ENCODE data around the gene MOB3B.
"Not testable (repeated sequence)": the region's sequence is repeated elsewhere in the genome, so short reads cannot be mapped to it uniquely, and the experiment has no call there.

Gene MOB3B

DNA sequence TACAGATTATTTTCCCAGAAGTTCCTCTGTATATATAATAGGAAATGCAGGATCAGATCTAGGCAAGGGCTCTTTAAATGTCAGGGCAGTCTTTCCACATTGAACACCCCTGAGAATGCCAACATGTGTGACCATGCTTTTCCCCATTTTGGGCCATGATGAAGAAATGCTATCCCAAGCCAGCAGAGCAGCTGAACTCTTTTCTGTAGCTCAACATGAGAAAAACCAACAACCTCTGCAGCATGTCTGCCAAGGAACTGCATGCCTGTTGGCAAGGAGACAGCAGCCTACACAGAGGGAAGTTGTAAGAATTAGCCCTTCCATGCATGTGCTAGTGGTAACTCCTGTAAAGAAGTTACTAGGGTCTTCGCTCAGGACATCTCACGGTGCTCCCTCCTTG lies 15.1 kb downstream of the MOB3B start:
- DNase-seq: no peak

DNA sequence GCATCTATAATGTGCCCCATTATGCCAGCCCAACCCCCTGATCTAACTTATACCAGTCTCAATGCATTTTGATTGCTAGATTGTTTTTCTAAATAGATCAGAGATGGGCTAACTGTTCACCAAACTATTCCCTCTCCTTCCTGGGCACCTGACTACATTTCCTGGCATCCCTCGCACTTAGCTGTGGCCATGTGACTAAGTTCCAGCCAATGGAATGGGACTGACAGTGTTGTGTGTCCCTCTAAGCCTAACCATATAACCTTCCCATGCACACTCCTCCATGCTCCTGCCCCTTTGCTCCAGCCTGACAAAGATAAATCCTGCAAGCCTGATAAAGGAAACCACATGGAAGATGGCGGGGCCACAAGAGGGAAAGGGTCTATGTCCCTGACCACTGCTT lies 17.8 kb downstream of the MOB3B start:
- no peak for DNase-seq

DNA sequence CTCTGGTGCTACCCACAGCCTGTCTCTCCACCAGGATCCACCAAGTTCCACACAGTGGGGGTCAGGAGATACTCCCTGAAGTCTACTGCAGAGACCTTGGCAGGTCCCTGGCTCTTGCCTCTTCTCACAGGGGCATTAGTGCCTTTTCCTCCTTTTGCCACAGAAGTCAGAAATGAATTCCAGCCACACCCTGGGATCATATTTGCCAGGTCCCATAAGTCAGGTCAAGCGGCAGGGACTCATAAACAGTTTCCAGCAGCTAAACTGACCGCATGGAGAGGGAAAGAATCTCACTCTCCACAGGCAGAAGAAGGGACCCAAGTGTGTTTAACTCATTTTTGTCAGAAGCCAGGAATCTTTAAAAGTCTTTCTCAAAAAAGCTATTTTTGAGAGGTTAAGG lies 18.8 kb downstream of the MOB3B start:
- DNase-seq: no peak

DNA sequence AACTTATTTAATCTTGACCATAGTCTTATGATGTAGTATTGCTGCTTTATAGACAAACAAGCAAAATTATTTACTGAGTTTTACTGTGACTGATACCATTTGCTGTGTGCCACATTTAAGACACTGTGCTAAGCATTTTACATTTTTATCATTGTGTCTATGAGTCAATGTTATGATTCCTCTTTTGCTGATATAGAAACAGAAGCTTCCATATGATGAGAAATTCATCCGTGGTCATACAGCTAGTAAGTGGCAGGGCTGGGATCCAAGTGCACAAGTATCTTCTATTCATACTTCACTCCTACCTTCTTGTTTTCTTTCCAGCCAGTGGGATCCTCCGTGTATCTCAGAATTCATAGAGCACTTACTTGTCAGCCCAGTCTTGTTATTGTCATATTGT lies 22.6 kb downstream of the MOB3B start:
- no peak for DNase-seq

DNA sequence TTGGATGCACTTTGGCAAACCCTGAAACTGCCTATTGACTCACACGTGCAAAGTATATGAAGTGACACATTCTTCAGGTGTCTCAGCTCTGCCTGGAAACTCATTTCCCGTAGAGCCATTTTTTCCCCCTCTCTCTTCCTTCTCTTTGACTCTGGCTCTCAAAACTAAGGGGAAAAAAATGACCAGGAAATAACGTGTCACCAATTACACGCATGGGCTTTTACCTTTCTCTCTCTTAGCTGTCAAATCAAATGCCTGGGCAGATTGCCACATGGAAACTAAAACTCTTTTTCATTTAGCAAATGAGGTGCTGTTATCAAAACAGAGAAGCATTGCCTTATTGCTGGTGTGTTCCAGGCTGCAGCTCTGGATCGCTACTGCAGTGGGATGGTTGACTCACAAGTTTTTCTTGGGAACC lies 23.9 kb downstream of the MOB3B start:
- DNase-seq: no peak

DNA sequence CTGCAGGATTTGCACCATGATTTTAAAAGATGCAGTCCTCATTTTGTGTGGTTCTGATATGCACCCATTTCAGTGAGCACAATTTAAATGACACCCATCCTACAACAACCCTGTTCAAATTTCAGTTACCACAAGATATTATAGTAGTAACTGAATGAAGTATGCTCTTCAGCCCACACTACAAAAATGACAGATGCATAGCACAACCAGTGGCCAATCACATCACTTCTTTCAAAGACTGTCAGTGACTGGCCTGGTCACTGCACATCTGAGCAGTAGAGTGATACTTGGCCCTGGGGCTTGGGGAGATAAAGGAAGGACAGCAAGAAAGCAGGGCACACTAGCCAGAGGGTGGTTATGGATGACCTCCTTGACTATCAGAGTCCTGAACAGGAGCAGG lies 25.4 kb downstream of the MOB3B start:
- no peak for DNase-seq

DNA sequence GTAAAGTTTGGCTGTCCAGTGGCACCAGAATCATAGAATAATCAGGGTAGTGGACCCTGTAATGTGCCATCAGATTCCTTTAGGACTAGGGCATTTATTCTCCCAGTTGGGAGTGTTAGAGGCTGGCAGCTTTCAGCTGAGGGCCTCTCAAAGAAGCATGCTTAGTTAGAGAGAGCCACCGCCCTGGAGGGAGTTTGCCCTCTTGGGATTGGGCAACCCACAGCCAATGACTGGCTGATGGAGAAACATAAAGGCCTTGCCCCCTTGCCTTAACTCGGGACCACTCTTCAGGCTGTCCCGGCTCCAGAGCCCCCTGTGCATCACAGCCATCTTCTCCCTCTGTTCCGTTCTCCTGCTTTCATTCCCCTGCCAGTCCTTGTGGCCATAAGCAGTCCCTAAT lies 26.0 kb downstream of the MOB3B start:
- DNase-seq: no peak

DNA sequence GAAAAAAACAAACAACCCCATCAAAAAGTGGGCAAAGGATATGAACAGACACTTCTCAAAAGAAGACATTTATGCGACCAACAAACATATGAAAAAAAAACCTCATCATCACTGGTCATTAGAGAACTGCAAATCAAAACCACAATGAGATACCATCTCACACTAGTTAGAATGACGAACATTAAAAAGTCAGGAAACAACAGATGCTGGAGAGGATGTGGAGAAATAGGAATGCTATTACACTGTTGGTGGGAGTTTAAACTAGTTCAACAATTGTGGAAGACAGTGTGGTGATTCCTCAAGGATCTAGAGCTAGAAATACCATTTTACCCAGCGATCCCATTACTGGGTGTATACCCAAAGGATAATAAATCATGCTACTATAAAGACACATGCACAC lies 28.7 kb downstream of the MOB3B start:
- not testable (repeated sequence) for DNase-seq

DNA sequence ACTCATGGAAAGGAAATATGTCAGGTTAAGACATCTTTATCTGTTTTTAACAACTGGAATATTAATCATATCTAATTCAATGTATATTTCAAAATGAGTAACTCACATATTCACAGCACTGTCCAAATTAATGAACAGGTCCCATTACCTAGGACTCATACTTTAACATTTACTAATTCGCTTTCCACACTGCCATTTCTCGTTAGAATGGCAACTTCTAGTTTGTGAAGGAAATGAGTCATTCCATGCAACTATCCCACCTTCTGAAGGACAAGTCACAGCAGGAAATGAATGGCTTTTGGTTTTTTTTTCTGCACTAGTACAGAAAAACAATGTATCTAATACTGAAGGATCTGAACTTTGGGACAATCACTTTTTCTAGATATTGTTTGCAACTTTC lies 30.2 kb downstream of the MOB3B start:
- DNase-seq: no peak

DNA sequence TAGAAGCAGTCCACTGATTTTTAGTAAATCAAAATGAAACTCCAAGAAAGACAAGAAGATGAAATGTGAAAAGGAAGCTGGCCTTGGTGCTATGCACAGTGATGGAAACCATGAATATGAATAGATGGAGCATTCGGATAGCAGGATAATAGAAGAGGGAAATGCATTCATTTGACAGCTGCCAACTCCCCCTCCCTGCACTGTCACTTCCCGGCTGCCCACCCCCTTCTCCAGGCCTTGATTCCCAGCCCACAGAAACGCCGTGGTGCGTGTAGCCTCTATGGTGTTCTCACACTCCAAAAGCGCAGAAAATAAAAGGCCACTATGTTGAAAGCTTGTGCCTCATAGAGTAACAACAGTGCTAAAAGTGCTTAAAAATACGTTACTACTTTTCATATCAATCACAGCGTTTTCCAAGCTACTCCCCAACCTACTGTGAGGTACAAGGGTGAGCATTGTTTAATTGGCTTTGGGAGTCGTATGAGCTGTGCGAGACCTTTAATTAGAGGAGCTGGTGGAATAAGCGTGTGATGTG lies 31.7 kb downstream of the MOB3B start:
- no peak for DNase-seq

DNA sequence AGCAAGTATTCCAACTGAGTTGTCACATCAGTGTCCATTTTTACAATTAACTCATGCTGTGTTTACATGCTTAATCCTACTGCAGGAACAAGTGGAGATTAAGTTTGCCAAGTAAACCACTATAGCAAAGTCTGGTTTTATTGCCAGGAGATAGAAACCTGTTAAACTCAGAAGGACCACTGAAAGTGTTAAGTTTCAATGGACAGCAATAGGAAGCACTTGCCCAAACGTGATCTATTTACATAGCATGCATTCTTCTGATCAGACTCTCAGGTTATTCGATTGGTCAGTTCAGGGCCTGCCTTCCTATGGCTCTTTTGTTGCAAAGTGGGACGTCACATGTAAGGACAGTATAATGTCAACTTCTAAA lies 33.5 kb downstream of the MOB3B start:
- DNase-seq: no peak

DNA sequence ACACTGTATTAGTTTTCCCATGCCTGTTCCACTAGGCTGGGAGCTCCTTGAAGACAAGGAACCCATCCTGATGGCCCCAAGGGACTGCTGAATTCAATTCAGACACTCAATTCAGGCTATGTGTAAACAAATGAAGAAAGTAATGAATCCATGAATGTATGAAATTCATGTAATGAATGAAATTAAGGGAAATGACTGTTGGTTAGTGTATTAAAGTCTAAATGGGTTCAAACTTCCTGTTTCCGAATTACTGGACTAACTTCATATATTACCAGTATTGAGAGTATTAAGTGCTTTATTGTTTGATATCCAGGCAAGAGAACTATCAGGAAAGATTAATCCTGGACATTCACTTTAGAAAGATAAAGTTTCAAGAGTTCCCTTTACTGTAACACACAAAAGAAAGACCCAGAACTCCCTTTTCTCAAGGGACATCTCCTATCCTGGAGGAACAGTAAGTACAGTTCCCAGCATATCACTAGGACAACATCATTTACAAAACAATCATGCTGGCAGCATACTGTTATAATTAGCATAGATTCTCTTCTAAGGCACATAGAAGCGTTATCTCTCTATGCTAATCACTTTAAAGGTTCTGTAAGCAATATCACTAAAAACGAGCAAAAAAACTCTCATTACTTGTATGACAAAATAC lies 34.0 kb downstream of the MOB3B start:
- DNase-seq: no peak

DNA sequence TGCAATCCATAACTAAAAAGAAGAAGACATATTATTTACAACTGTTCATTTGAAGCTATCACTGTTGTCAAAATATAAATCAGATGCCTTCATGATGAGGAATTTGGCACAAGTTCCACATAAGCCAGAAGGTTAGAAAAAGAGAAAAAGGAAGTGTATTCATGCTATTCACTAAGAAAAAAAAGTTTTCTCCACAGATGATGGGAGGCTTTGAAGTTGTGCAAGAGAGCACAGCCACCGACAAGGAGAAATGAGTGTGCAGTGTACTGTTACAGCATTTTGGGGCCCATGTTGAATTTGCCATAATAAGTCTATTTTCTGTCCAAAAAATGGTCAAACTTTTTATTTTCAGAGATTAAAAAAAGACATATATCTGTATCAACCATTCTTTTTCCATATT lies 38.5 kb downstream of the MOB3B start:
- no peak for DNase-seq

DNA sequence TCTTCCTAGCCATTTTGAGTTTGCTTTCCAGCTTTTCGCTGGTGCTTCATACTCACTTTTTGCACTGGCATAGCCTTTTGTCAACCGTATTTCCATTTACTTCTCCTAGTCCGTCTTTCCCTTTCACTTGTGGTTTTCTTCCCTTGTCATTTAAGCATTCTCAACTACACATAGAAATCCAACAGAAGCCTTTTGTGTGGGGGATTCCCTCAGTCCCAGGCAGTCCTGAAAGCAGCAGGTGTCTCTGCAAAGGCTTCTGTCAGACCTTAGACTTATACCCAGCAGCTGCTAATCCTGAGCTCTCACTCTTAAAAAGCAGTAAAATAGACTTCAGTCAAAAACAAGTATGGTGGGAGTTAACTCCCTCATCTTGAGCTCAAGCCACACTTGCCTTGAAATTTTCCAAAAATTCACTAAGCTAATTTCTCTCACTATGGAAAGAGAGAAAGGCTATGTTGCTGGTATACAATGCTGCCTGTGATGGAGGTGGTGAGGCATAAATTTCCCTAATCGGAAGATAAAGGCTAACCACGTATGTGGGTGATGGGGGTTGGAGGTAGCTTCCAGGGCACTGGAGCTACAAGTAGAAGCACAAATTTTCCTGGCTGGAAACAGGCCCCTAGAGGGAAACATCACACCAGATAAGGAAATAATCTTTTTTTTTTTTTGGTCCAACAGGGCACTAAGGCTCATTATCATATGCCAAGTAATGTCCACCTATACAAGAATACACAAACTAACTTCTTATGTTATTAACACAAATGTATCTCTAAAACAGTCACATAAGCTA lies 40.3 kb downstream of the MOB3B start:
- DNase-seq: no peak

DNA sequence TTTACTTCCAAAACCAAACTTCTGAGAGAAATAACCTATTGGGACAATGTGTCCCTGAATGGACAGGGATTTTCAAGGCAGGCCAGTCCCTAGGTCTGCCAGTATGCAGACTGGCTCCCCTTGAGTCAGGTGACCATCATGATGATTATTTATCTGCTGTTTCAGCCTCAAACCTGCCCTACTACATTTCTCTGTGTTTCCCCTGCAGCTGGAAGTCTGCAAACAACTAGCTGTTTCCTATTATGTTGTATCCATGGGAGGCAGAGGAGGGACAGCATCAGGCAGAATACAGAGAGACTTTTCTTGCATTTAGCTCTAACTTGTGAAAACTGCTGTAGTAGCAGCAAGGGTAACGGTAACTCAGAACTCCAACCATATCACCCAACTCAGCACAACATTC lies 41.7 kb downstream of the MOB3B start:
- no peak for DNase-seq

DNA sequence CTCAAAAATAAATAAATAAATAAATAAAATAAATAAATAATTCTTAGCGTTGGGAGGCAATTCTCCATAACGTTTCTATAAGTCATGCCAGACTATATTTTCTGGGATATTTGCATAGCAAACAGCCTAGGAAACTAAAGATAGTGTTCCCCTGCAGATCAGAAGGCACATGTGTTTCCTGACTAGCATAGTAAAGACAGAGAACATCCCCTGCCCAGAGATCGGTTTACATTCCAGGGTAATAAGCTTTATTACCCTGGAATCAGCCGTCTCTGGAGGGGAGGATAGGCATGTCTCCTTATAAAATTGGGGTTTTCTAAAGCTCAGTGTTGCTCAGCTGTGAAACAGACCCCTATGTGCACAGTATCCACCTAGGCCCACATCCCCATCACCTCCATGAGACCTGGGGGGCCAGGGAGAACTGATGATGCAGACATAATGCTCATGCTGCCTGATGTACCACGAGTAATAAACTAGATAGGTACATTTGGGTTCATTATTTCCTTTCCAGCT lies 42.4 kb downstream of the MOB3B start:
- no peak for DNase-seq

DNA sequence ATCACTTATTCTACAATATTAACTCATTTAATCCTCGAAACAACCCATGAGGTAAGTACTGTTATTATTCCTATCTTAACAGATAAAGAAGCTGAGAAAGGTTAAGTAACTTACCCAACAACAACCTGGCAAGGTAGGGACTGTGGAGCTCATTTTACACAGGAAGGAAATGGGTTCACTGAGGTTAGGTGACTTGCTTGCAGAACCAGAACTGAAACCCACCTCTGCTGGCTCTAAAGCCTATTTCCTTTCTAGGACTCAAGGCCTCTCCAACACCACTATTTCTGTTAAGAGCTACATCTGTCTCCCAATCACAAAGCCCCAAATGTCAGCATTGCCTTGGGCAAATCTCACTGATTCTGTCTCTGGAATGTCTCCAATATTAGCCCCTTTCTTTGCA lies 44.5 kb downstream of the MOB3B start:
- DNase-seq: no peak

DNA sequence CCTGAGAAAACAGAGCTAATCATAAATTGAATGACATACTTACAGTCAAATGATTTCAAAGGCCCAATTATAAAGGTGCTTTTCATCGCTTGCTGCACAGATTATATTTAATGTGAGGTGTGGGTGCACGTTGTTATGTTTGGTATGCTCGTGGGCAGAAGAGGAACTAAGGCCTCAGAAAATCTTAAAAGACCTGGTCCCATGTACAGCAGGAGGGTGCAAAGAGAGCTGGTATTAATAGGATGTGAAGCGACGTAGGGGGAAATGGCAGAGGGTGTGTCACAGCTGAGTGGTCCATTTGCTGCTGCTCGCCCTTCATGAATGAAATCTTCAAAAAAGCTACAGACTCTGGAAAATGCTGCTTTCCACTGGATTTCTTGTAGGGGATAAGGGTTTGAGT lies 46.0 kb downstream of the MOB3B start:
- no peak for DNase-seq

DNA sequence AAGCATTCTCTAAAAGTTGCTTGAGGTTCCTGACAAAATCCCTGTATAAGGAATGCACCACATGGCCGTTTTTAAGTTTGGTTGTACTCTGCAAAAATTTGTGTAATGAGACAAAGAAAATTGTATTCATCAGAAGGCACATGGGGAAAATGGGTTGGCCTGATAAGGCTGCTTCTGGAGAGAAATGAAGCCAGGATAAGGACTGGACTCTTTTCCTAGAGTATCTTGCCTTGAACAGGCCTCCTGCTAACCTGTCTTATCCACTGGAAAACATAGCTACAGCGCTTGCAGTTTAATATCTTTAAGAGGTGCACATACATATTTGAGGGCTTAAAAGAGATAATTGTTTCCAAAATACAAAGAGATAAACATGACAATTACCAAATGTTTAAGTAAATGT lies 46.9 kb downstream of the MOB3B start:
- no peak for DNase-seq

DNA sequence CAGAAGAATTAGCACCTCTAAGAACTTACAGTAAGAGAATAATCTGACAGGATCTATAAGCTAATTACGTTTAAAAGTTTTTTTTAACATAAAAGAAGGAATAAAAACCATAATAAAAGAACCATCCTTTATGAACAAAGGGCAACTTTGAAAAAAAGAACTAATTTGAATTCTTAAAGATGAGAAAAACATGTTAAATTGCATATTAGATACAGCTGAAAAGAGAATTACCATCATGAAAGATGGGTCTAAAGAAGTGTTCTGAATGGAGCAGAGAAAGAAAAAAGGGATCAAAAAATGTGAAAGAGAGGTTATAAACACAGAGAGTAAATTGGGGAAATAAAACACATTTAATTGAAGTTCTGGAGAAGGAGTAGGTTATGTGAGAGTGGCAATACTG lies 51.3 kb downstream of the MOB3B start:
- no peak for DNase-seq

DNA sequence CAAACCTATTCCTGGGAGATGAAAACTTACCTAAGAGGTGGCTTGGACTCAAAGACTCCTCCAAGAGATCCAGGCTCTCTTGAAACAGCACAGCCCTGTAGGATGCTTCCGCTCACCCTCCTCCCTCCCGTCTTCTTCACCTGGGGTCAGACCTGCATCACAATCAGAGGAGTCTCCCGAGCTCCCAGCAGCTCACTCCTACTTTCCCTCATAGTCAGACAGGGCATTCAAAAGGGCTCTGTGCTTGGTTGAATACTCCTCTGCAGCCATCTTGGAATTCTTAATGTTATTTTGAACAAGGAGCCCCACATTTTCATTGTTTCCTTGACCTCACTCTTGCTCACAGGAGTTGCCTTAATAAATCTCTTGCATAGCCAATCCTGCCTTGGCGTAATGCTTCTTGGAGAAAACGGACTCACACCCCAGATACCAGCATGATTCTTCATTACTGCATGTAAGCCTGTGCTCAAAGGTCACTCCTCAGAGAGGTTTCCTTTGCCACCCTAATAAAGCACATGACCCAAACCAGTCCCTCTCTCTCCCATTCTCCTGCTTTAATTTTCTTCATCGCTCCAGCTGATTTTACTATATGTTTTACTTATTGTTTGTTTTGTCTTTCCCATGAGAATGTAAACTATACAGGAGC lies 52.6 kb downstream of the MOB3B start:
- DNase-seq: no peak

DNA sequence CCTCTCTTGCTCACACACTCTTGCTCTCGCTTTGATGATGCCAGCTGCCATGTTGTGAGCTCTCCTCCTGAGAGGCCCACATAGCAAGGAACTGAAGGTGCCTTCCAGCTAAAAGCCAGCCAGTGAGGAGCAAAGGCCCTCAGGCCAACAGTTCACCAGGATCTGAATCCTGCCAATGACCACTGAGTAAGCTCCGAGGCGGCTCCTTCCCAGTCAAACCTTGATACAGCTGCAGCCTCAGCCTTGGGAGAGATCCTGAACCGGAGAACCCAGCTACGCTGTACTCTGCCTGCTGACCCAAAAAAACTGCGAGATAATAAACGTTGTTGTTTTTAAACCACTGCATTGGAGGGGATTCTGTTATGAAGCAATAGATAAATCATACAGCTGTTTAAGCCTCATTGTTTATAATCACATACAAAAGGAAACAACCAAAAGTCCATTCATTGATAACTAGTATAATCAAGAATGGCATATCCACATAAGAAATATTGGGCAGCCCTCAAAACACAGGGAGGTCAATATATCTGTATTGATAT lies 54.5 kb downstream of the MOB3B start:
- no peak for DNase-seq

DNA sequence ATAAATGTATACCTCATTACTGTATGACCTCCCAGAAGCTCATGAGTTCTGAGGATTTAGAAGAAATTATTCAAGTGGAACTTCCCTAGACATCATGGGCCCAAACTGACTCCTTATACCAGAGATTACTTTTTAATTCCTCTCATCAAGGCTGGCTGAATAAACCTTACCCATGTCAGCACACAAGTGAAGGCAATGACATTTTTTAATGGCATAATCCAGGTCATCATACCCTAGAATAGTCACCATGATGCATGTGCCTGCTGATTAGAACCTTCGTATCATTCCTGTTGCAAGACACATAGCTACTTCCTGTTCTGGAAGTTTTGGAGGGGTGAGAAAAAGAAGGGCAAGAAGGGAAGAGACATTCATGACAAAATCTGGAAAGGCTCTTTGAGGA lies 55.3 kb downstream of the MOB3B start:
- DNase-seq: no peak

DNA sequence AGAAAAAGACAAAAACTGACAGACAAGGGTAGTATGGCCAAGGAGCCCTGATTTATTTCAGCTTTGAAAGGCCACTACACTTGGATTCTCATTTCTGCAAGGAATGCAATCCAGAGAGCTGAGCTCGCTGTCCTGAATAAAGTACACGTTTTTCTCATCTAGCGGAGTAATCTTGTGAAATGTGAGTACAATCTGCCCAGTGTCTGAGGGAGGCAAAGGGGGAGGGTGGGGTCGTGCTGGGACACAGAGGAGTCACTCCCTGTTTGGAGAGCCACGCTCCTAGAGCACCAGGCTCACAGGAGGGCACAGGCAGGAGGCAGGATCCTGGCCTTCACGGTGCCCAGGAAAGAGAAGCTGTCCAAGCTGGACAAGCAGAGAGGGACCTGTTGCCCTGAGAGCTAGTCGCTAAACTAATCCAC lies 56.5 kb downstream of the MOB3B start:
- no peak for DNase-seq
